HG02571 (cell line): ENCODE measurements around the gene RAPGEF2.
"Not testable (repeated sequence)": the region's sequence is repeated elsewhere in the genome, so short reads cannot be mapped to it uniquely, and the experiment has no call there.

Experiments used
- ATAC-seq: cut with Tn5 transposase; IDR thresholded peaks from one replicate; pipeline ENCODE4 v1.9.1; 2021; ENCODE audit warnings: mild to moderate bottlenecking, moderate library complexity; ENCODE audit not compliant: unreplicated experiment

The RAPGEF2 gene

GRCh38 chr4:159353422-159354116 lies 250.7 kb downstream of the RAPGEF2 start:
- no peak for ATAC-seq

- ATAC-seq = no peak
Measured at GRCh38 chr4:159355466-159355865, 252.6 kb downstream of the RAPGEF2 start.

- no peak for ATAC-seq
Measured at GRCh38 chr4:159357350-159357749, 254.5 kb downstream of the RAPGEF2 start.

- ATAC-seq = no peak
Measured at GRCh38 chr4:159358226-159358625, 255.3 kb downstream of the RAPGEF2 start.

GRCh38 chr4:159360549-159360948 lies 257.7 kb downstream of the RAPGEF2 start:
- no peak for ATAC-seq

- ATAC-seq = no peak
Measured at GRCh38 chr4:159363361-159363760, 260.5 kb downstream of the RAPGEF2 start.

GRCh38 chr4:159366966-159367780 lies 264.3 kb downstream of the RAPGEF2 start:
- no peak for ATAC-seq

- peak; percentile 51 for ATAC-seq
Measured at GRCh38 chr4:159367781-159368080, 264.9 kb downstream of the RAPGEF2 start.

- no peak for ATAC-seq
Measured at GRCh38 chr4:159368320-159368719, 265.4 kb downstream of the RAPGEF2 start.

GRCh38 chr4:159369256-159369655 lies 266.4 kb downstream of the RAPGEF2 start:
- ATAC-seq = no peak

- ATAC-seq = no peak
Measured at GRCh38 chr4:159370286-159370685, 267.4 kb downstream of the RAPGEF2 start.

- ATAC-seq = no peak
Measured at GRCh38 chr4:159374749-159375530, 272.1 kb downstream of the RAPGEF2 start.

- no peak for ATAC-seq
Measured at GRCh38 chr4:159376289-159376688, 273.4 kb downstream of the RAPGEF2 start.

- no peak for ATAC-seq
Measured at GRCh38 chr4:159378056-159378616, 275.3 kb downstream of the RAPGEF2 start.

GRCh38 chr4:159379064-159379463 lies 276.2 kb downstream of the RAPGEF2 start:
- ATAC-seq = not testable (repeated sequence)

GRCh38 chr4:159379836-159380235 lies 277.0 kb downstream of the RAPGEF2 start:
- no peak for ATAC-seq

- no peak for ATAC-seq
Measured at GRCh38 chr4:159382856-159383561, 280.1 kb downstream of the RAPGEF2 start.

GRCh38 chr4:159383562-159383931 lies 280.7 kb downstream of the RAPGEF2 start:
- no peak for ATAC-seq

- no peak for ATAC-seq
Measured at GRCh38 chr4:159384017-159384416, 281.1 kb downstream of the RAPGEF2 start.

- ATAC-seq = no peak
Measured at GRCh38 chr4:159384632-159385031, 281.8 kb downstream of the RAPGEF2 start.

GRCh38 chr4:159386620-159387019 lies 283.7 kb downstream of the RAPGEF2 start:
- no peak for ATAC-seq
